Measurements from ENCODE around the gene ZNF14. TPM values are rescaled to one million over a fixed set of nuclear protein-coding genes. Genes with fewer than 3 reads are reported as not detected.

The ZNF14 gene
- total RNA-seq, 2 donors from 2014 or later: 9.5 to 9.9 TPM

GRCh38 chr19:19741184-19741583, 8.3 kb upstream of the ZNF14 start:
- intact Hi-C loops (cut with DNase I): no loop called here
- H3K27ac ChIP-seq: no peak overlapping the region
- H3K4me3 ChIP-seq: no peak overlapping the region
- DNase-seq (ENCODE audit: low spot score): no peak
- H3K36me3 ChIP-seq: no peaks in the 10 kb centered on the region
- 78% methylated on average over 7 of the region's 7 CpGs for WGBS
- no peaks in the 10 kb centered on the region for H3K27me3 ChIP-seq (replicated peaks; ENCODE audit: insufficient read depth)
- no peaks in the 10 kb centered on the region for H3K4me1 ChIP-seq (replicated peaks)
- H3K9me3 ChIP-seq: no peaks in the 10 kb centered on the region
- TF ChIP-seq POLR2AphosphoS5 (IDR thresholded peaks at IDR 0.05) (no peak), CTCF (IDR thresholded peaks at IDR 0.05) (no peak), POLR2A (IDR thresholded peaks at IDR 0.05) (no peak)

GRCh38 chr19:19740755-19741154, 7.8 kb upstream of the ZNF14 start:
- WGBS: 82% methylated on average over 18 of the region's 18 CpGs
- DNase-seq (ENCODE audit: low spot score): no peak
- TF ChIP-seq CTCF (IDR thresholded peaks at IDR 0.05): no peak
- no peak for TF ChIP-seq POLR2AphosphoS5 (IDR thresholded peaks at IDR 0.05)
- TF ChIP-seq POLR2A (IDR thresholded peaks at IDR 0.05): no peak
- H3K27me3 ChIP-seq (replicated peaks; ENCODE audit: insufficient read depth): no peaks in the 10 kb centered on the region
- H3K27ac ChIP-seq: no peak overlapping the region
- no peaks in the 10 kb centered on the region for H3K4me1 ChIP-seq (replicated peaks)
- no peak overlapping the region for H3K4me3 ChIP-seq
- no peaks in the 10 kb centered on the region for H3K36me3 ChIP-seq
- intact Hi-C loops (cut with DNase I): no loop called here
- H3K9me3 ChIP-seq: no peaks in the 10 kb centered on the region

- H3K4me3 ChIP-seq: no peak overlapping the region
- TF ChIP-seq CTCF (IDR thresholded peaks at IDR 0.05): no peak
- no peak for TF ChIP-seq POLR2AphosphoS5 (IDR thresholded peaks at IDR 0.05)
- TF ChIP-seq POLR2A (IDR thresholded peaks at IDR 0.05): no peak
- WGBS: 75% methylated on average over 1 of the region's 1 CpG
- no peak overlapping the region for H3K27ac ChIP-seq
- H3K27me3 ChIP-seq (replicated peaks; ENCODE audit: insufficient read depth): no peaks in the 10 kb centered on the region
- intact Hi-C loops (cut with DNase I): no loop called here
- H3K4me1 ChIP-seq (replicated peaks): no peaks in the 10 kb centered on the region
- no peak for DNase-seq (ENCODE audit: low spot score)
- H3K36me3 ChIP-seq: no peaks in the 10 kb centered on the region
- no peaks in the 10 kb centered on the region for H3K9me3 ChIP-seq
Measured at GRCh38 chr19:19738564-19738963, 5.7 kb upstream of the ZNF14 start.

GRCh38 chr19:19737559-19738332, 4.8 kb upstream of the ZNF14 start:
- no peaks in the 10 kb centered on the region for H3K9me3 ChIP-seq
- intact Hi-C loops (cut with DNase I): no loop called here
- TF ChIP-seq CTCF (IDR thresholded peaks at IDR 0.05): no peak
- TF ChIP-seq POLR2A (IDR thresholded peaks at IDR 0.05): no peak
- no peak for TF ChIP-seq POLR2AphosphoS5 (IDR thresholded peaks at IDR 0.05)
- H3K4me3 ChIP-seq: no peak overlapping the region
- 85% methylated on average over 8 of the region's 8 CpGs for WGBS
- no peaks in the 10 kb centered on the region for H3K27me3 ChIP-seq (replicated peaks; ENCODE audit: insufficient read depth)
- H3K4me1 ChIP-seq (replicated peaks): no peaks in the 10 kb centered on the region
- no peaks in the 10 kb centered on the region for H3K36me3 ChIP-seq
- H3K27ac ChIP-seq: no peak overlapping the region
- DNase-seq (ENCODE audit: low spot score): no peak

- Histone ChIP-seq H3K27me3 (replicated peaks; ENCODE audit: insufficient read depth) (no peaks in the 10 kb centered on the region), H3K36me3 (no peaks in the 10 kb centered on the region), H3K4me1 (replicated peaks) (no peaks in the 10 kb centered on the region), H3K9me3 (no peaks in the 10 kb centered on the region), H3K27ac (no peak overlapping the region), H3K4me3 (no peak overlapping the region)
- TF ChIP-seq CTCF (IDR thresholded peaks at IDR 0.05) (no peak), POLR2AphosphoS5 (IDR thresholded peaks at IDR 0.05) (no peak), POLR2A (IDR thresholded peaks at IDR 0.05) (no peak)
- DNase-seq (ENCODE audit: low spot score): no peak
- intact Hi-C loops (cut with DNase I): no loop called here
- 97% methylated on average over 2 of the region's 2 CpGs for WGBS
Measured at GRCh38 chr19:19721896-19722295, 11.0 kb downstream of the ZNF14 start.
